Right atrium auricular region (tissue), 2 donors: ENCODE measurements around the gene TMEM190. TPM values are rescaled to one million over a fixed set of nuclear protein-coding genes. Genes with fewer than 3 reads are reported as not detected.

Source experiments
- DNase-seq: peaks from one replicate; pipeline ENCODE4 v3.0.0-alpha.2; 2019; ENCODE audit warnings: low spot score
- H3K27ac ChIP-seq, 2 donors: fragments of 200-600 bp; sonication (generic); 1 replicate in 1 of 2; 2 replicates in 1 of 2; pipeline ENCODE4 v1.5.1; 2016 to 2019
- H3K27me3 ChIP-seq, 2 donors: fragments of 200-600 bp; sonication (generic); one replicate each; pipeline versions ENCODE4 v1.5.1 to v1.6.0; 2017 to 2019
- H3K36me3 ChIP-seq: fragments of 200-600 bp; sonication (generic); one replicate; pipeline ENCODE4 v1.5.1; 2016
- H3K4me1 ChIP-seq, 2 donors: fragments of 200-600 bp; sonication (generic); one replicate each; pipeline versions ENCODE4 v1.5.1 to v1.6.0; 2017 to 2019
- H3K4me3 ChIP-seq, 2 donors: fragments of 200-600 bp; sonication (generic); 1 replicate in 1 of 2; 2 replicates in 1 of 2; pipeline ENCODE4 v1.5.1; 2017 to 2019; ENCODE audit warnings: mild to moderate bottlenecking in 1 of 2, moderate library complexity in 1 of 2
- H3K9me3 ChIP-seq, 2 donors: fragments of 200-600 bp; sonication (generic); one replicate each; pipeline ENCODE4 v1.5.1; 2019
- CTCF ChIP-seq, 2 donors: fragments of 200-600 bp; sonication (generic); IDR thresholded peaks; one replicate each; pipeline ENCODE4 v1.5.1; 2019; ENCODE audit warnings: antibody characterized with exemption in 2 of 2
- total RNA-seq, 2 donors: library from RNA; depleted of rRNA; stranded (reverse); fragments of >200 nt; gene quantifications; one replicate each; pipeline ENCODE4 v1.1.0, GENCODE V29; 2016

The TMEM190 gene
- total RNA-seq, 2 donors from 2014 or later: not detected

GRCh38 chr19:55345101-55345817 lies 31.4 kb upstream of the TMEM190 start:
- no peak for DNase-seq
- Histone ChIP-seq H3K9me3 (no peaks in the 10 kb centered on the region), H3K4me3 (no peak overlapping the region), H3K36me3 (peaks cover 14% of the 10 kb centered on the region), H3K27ac (no peak overlapping the region), H3K27me3 (no peaks in the 10 kb centered on the region), H3K4me1 (peaks cover 0 to 23% of the 10 kb centered on the region in 2 donors)
- TF ChIP-seq CTCF (IDR thresholded peaks at IDR 0.05): no peak

GRCh38 chr19:55345818-55346724 lies 30.6 kb upstream of the TMEM190 start:
- no peak for TF ChIP-seq CTCF (IDR thresholded peaks at IDR 0.05)
- Histone ChIP-seq H3K27me3 (no peaks in the 10 kb centered on the region), H3K4me1 (peaks cover 0 to 15% of the 10 kb centered on the region in 2 donors), H3K9me3 (no peaks in the 10 kb centered on the region), H3K36me3 (peaks cover 14% of the 10 kb centered on the region), H3K27ac (no peak overlapping the region), H3K4me3 (no peak overlapping the region)
- DNase-seq: no peak

- no peak for DNase-seq
- Histone ChIP-seq H3K4me1 (peaks cover 0 to 9% of the 10 kb centered on the region in 2 donors), H3K4me3 (no peak overlapping the region), H3K9me3 (no peaks in the 10 kb centered on the region), H3K27me3 (peaks cover 3 to 5% of the 10 kb centered on the region in 2 donors), H3K36me3 (peaks cover 14% of the 10 kb centered on the region), H3K27ac (no peak overlapping the region)
- TF ChIP-seq CTCF (IDR thresholded peaks at IDR 0.05): no peak
Measured at GRCh38 chr19:55346725-55347441, 29.7 kb upstream of the TMEM190 start.

GRCh38 chr19:55347442-55348009 lies 29.1 kb upstream of the TMEM190 start:
- Histone ChIP-seq H3K4me1 (peaks cover 0 to 9% of the 10 kb centered on the region in 2 donors), H3K4me3 (no peak overlapping the region), H3K27ac (no peak overlapping the region), H3K36me3 (peaks cover 10% of the 10 kb centered on the region), H3K9me3 (no peaks in the 10 kb centered on the region), H3K27me3 (peaks cover 9 to 11% of the 10 kb centered on the region in 2 donors)
- no peak for DNase-seq
- no peak for TF ChIP-seq CTCF (IDR thresholded peaks at IDR 0.05)

- no peak for TF ChIP-seq CTCF (IDR thresholded peaks at IDR 0.05)
- Histone ChIP-seq H3K4me3 (no peak overlapping the region), H3K27me3 (peaks cover 18 to 20% of the 10 kb centered on the region in 2 donors), H3K9me3 (no peaks in the 10 kb centered on the region), H3K36me3 (peaks cover 4% of the 10 kb centered on the region), H3K4me1 (peaks cover 0 to 14% of the 10 kb centered on the region in 2 donors), H3K27ac (no peak overlapping the region)
- DNase-seq: no peak
Measured at GRCh38 chr19:55348317-55349034, 28.1 kb upstream of the TMEM190 start.
